HG02973 (cell line): Measurements from ENCODE around the gene MYBPHL.

Experiments used
- ATAC-seq: cut with Tn5 transposase; IDR thresholded peaks from one replicate; pipeline ENCODE4 v1.9.1; 2021; ENCODE audit warnings: moderate library complexity; ENCODE audit not compliant: unreplicated experiment

Gene MYBPHL

DNA sequence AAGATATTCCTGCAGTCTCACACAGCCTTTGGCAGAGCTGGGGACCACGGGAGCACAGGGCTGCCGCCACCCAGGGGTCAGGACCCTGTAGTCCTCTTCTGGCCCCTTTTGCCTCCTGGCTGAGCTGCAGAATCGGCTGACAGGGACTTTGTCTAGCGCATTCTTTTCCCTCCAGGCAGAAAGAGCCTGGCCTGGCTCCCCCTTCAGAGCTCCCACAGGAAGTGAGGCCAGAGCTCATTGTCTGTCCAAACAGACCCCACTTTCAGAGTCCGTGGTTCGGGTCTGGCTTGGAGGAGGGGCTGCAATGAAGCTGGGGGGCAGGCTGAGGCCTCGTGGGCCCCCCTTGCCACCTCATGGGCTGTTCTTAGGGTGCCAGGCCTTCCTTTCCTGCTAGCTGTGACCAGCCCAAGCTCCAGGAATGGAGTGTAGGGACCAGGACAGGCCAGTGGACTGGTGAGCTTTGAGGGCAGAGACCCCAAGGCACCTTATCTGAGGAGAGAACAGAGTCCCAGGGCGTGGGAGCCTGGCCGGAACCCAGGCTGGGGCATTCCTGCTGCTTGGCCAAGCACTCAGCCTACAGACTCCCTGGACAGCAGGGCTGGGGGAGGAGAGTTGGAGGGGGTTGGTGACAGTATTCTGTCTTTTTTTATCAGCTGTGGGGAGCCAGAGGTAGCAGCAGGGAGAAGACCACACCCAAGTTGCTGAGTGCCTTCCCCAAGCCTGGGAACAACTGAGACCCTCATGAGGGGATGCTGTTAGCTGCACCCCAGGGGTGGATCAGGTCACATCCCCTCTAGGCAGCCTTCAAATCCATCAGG, 52.8 kb downstream of the MYBPHL start:
- no peak for ATAC-seq

GRCh38 chr1:109252893-109253802, 53.7 kb downstream of the MYBPHL start:
- no peak for ATAC-seq

DNA sequence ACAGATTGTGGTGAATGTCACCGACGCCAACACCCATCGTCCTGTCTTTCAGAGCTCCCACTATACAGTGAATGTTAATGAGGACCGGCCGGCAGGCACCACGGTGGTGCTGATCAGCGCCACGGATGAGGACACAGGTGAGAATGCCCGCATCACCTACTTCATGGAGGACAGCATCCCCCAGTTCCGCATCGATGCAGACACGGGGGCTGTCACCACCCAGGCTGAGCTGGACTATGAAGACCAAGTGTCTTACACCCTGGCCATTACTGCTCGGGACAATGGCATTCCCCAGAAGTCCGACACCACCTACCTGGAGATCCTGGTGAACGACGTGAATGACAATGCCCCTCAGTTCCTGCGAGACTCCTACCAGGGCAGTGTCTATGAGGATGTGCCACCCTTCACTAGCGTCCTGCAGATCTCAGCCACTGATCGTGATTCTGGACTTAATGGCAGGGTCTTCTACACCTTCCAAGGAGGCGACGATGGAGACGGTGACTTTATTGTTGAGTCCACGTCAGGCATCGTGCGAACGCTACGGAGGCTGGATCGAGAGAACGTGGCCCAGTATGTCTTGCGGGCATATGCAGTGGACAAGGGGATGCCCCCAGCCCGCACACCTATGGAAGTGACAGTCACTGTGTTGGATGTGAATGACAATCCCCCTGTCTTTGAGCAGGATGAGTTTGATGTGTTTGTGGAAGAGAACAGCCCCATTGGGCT, 54.5 kb downstream of the MYBPHL start:
- ATAC-seq = no peak

- ATAC-seq = no peak
These were observed 55.3 kb downstream of the MYBPHL start for GRCh38 chr1:109251277-109252166.

DNA sequence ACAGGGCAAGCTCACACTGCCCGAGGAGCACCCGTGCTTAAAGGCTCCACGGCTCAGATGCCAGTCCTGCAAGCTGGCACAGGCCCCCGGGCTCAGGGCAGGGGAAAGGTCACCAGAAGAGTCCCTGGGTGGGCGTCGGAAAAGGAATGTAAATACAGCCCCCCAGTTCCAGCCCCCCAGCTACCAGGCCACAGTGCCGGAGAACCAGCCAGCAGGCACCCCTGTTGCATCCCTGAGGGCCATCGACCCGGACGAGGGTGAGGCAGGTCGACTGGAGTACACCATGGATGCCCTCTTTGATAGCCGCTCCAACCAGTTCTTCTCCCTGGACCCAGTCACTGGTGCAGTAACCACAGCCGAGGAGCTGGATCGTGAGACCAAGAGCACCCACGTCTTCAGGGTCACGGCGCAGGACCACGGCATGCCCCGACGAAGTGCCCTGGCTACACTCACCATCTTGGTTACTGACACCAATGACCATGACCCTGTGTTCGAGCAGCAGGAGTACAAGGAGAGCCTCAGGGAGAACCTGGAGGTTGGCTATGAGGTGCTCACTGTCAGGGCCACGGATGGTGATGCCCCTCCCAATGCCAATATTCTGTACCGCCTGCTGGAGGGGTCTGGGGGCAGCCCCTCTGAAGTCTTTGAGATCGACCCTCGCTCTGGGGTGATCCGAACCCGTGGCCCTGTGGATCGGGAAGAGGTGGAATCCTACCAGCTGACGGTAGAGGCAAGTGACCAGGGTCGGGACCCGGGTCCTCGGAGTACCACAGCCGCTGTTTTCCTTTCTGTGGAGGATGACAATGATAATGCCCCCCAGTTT, 56.1 kb downstream of the MYBPHL start:
- ATAC-seq = no peak

- ATAC-seq = no peak
These were observed 57.0 kb downstream of the MYBPHL start for GRCh38 chr1:109249654-109250401.

DNA sequence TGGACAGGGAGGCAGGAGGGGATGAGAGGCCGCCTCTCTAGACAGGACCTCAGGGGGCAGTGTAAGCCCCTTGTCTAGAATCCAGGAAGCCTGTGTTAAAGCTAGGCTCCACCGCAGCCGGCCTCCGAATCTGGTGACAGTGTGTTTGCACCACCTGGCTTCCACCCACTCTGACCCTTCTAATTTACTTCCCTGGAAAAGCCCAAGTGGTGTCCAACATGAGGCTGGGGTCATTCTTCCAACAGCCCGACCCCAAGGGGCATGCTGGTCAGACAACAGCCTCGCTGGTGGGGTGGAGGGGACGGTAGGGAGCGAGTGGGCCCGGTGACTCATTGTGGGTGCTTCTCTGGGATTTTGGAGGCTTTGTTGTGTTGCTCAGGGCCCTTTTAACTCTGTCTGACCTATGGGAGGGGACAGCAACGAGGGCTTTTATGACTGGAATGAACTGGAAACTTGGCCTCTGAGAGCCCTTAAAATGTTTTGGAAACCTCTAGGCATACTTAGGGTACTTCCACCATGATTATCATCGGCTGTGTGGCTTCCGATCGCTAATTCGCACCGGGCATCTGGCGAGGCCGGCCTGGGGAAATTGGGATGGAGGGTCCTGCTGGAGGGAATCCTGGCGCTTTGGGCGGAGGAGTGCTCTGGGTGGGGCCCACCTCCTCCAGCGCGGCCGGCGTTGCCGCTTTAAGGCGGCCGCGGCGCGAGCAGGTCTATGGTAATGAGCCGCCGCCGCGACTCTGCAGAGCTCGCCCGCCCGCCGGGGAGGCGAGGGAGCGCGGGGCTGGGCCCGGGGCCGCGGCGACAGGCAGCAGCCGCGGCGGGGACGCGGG, 57.8 kb downstream of the MYBPHL start, which contains the start of gene CELSR2:
Gene CELSR2 (plus strand): TSS at position 743 of the 833 bp plus-strand sequence. CDS start 541 bp downstream, outside the sequence.
- ATAC-seq = peak; percentile 84

DNA sequence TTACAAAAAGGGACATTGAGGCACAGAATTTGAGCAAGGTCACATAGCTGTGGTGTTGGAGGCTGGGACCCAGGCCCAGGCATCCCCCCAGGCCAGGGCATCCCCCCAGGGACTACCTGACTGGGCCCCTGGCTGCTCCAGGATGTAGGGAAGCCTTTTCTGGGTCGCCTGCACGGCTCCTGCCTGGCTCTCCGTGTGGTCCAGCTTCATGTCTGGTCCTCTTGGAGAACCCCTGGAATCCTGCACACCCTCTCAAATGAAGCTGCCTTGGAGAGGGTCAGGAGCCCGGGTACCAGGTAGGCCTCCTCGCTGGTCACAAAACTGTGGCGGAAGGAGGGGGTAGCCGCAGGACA, 58.4 kb downstream of the MYBPHL start:
- ATAC-seq = no peak

GRCh38 chr1:109247401-109248365, 59.1 kb downstream of the MYBPHL start:
- no peak for ATAC-seq

GRCh38 chr1:109246141-109246551, 60.7 kb downstream of the MYBPHL start:
- ATAC-seq = no peak

DNA sequence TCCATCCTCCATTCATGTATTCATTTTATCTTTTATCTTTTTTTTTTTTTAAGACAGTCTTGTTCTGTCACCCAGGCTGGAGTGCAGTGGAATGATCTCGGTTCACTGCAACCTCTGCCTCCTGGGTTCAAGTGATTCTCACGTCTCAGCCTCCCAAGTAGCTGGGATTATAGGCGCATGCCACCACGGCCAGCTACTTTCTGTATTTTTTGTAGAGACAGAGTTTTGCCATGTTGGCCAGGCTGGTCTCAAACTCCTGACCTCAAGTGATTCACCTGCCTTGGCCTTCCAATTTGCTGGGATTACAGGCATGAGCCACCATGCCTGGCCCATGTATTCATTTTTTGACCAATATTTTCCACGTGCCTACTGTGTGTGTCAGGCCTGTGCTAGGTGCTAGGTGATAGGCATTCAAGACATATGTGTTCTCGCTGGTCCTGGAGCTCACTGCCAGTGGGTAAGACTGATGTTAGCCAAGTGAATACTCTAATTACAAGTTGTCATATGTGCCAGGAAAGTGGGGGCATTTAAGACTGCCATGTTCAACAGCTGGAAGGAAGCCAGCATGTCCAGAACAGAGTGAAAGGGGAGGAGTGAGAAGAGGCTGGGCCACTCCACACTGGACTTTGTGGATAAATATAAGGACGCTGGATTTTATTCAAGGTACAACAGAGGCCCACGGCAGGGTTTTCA, 62.8 kb downstream of the MYBPHL start:
- ATAC-seq = no peak

- no peak for ATAC-seq
These were observed 63.6 kb downstream of the MYBPHL start for GRCh38 chr1:109243221-109243620.

GRCh38 chr1:109242387-109242786, 64.4 kb downstream of the MYBPHL start:
- ATAC-seq = no peak
